HG03439 (cell line): ENCODE results near the gene PRR12.
A peak's percentile ranks its signal among the peaks of the same experiment; 100 is the strongest.
"Not testable (repeated sequence)": the region's sequence is repeated elsewhere in the genome, so short reads cannot be mapped to it uniquely, and the experiment has no call there.

Experiments used
- ATAC-seq: cut with Tn5 transposase; IDR thresholded peaks from one replicate; pipeline ENCODE4 v1.9.1; 2021; ENCODE audit warnings: mild to moderate bottlenecking, moderate library complexity; ENCODE audit not compliant: unreplicated experiment

Gene PRR12

GRCh38 chr19:49614096-49614833 lies 23.3 kb downstream of the PRR12 start:
- ATAC-seq: no peak

GRCh38 chr19:49615861-49616260 lies 24.9 kb downstream of the PRR12 start:
- ATAC-seq: no peak

DNA sequence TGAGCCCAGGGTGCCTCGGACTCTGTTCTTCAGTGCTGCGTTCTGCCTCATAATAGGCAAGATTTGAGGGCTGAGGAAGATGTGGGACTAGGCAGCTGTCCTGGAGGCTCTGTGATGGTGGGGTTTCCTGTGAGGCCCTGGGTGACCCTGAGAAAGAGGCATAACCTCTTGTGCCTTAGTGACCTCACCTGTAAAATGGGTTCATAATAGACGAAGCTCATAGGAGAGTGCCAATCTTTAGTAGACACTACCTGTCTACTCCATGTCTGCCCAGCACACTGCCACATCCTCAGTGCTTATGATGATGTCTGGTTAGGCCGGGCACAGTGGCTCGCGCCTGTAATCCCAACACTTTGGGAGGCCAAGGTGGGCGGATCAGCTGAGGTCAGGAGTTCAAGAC lies 25.6 kb downstream of the PRR12 start:
- no peak for ATAC-seq

GRCh38 chr19:49616945-49617344 lies 26.0 kb downstream of the PRR12 start:
- no peak for ATAC-seq

DNA sequence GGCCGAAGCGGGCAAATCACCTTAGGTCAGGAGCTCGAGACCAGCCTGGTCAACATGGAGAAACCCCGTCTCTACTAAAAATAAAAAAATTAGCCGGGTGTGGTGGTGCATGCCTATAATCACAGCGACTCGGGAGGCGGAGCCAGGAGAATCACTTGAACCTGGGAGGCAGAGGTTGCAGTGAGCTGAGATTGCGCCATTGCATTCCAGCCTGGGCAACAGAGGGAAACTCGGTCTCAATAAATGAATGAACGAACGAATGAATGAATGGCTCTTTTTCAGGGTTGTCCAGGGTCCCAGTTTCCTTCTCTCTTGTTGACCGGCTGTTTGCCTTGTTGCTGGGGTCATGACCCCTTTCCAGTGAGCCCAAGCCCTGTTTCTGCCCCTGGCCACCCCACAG lies 26.9 kb downstream of the PRR12 start:
- ATAC-seq: not testable (repeated sequence)

DNA sequence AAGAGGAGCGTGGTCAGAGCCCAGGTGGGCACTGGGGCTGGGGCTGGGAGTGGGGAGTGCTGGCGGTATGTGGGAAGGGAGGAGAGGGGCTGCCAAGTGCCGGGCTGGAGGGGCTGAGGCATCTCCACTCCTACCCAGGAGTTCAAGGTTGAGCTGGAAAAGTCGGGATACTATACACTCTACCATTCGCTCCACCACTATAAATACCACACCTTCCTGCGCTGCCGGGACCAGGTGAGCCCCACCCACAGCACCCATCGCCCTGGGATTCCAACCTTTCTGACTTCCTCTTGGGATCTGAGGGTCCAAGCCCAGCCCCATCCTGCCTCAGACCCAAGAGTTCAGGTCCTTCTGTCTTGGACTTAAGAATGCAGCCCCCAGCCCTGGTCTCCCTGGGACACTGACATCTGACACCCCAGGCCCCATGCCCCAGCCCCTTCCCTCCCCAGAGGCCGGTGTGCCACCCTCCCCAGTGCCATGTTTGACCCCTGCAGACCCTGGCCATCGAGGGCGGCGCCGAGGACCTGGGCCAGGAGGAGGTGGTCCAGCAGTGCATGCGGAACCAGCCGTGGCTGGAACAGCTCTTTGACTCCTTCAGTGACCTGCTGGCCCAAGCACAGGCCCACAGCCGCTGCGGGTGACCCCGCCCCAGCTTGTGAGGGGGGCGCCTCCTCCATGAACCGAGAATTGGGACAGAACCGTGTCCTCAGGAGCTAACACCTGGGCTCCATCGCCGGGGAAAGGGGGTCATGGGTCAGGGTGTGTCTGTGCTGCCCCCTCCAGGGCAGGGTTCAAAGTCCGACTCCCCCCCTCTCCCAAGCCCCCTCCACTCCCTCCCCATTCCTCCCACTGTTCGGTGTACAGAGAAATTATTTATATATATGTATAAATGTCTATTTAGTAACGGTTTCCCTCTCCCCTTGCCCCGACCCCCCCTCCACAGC lies 34.3 kb downstream of the PRR12 start:
- no peak for ATAC-seq

- ATAC-seq: no peak
These were observed 35.2 kb downstream of the PRR12 start for GRCh38 chr19:49626226-49626625.

GRCh38 chr19:49629659-49630058 lies 38.7 kb downstream of the PRR12 start:
- ATAC-seq: no peak

DNA sequence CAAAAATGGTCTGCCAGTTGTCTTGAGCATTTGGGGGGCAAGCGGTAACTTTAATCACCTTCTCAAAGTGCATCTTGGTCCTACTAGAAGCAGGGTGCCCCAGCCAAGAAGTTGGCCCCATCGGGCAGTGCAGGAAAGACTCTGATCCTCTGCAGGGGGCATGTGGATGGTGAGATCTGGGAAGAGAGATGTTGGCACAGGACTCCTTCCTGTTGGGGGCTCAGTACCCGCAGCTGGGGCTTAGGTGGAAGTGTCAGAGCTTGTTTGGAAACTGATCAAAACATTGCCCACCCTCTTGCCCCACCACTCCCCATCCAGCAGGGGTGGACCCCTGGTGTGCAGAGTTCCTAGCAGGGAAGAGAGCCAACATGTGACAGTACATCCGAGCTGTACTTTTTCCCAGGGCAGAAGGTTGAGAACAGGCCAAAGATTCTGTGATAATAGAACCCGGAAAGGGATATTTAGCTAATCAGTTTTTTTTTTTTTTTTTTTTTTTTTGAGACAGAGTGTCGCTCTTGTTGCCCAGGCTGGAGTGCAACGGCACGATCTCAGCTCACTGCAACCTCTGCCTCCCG lies 40.1 kb downstream of the PRR12 start:
- no peak for ATAC-seq

GRCh38 chr19:49631610-49632192 lies 40.7 kb downstream of the PRR12 start:
- ATAC-seq: no peak

DNA sequence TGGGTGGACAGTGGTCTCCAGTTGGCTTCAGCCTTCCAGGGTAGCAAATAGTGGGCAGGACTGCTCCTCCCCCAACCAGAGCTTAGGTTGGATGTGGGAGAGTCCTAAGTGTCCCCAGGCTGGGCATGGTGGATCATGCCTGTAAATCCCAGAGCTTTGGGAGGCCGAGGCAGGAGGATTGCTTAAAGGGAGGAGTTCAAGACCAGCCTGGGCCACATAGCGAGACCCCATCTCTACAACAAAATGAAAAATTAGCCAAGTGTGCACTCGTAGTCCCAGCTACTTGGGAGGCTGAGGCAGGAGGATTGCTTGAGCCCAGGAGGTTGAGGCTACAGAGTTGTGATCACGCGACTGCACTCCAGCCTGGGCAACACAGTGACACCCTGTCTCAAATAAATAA lies 41.6 kb downstream of the PRR12 start:
- no peak for ATAC-seq

- not testable (repeated sequence) for ATAC-seq
These were observed 42.3 kb downstream of the PRR12 start for GRCh38 chr19:49633273-49633672.

GRCh38 chr19:49635530-49636232 lies 44.7 kb downstream of the PRR12 start:
- no peak for ATAC-seq

DNA sequence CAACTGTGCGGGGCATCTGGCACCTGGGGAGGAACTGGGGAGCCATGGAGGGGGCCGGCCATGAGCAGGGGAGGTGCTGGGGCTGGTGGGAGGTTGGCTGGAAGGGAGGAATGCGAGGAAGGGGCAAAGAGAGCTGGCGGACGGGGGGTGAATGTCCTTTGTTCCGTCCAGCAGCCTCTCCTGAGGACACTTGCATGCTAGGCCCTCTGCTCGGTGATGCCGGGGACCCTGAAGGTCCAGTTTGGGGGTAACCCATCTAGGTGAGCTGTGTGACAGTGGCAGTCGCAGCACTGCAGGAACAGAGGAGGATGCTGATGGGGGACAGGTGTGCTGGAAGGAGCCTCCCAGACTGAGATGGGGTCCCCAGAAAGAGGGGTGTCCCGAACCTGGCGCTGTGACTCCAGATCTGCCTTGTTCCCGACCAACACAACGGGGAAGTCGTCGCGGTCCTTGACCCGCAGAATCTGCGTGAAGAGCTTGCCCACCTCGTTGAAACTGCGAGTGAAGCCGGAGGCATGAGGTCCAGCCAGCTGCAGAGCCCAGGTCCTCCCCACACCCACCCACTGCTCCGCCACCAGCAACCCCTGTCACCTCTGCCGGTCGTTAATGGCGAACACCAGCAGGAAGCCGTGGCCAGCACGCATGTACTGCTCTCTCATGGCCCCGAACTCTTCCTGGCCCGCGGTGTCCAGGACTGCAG lies 45.4 kb downstream of the PRR12 start:
- no peak for ATAC-seq

GRCh38 chr19:49637821-49638738 lies 47.1 kb downstream of the PRR12 start:
- no peak for ATAC-seq

DNA sequence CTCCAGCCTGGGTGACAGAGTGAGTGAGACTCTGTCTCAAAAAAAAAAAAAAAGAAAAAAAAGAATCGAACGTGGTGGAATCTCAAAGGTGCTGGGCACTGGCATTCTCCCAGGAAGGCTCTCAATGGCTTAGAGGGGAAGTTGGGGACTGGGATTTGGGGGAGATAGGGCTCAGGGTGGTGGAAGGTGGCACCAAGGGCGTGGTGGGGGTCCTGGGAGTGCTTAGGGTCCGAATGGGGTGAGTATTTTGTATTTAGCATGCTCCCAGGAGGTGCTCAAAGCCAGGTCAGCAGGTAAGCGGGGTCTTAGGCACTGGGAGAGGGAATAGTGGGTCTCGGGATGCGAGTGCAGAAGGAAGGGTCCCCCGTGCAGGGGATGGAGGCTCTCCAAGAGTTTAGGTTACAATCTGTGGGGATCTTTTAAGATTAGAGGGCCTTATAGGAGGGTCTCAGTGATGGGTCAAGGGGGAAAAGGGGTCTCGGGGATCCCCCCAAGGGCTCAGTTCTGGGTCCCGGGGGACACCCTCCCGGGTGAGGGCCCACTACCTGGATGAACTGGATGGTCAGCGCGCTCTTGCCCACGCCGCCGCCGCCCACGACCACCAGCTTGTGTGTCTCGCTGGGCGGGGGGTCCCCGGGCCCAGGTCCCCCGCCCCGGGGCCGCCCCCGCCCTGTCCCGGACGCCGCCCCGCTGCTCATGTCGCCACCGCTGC lies 48.6 kb downstream of the PRR12 start:
- ATAC-seq: no peak

- peak; percentile 66 for ATAC-seq
These were observed 49.3 kb downstream of the PRR12 start, which contains the start of gene RRAS for GRCh38 chr19:49640113-49640898. Gene RRAS, minus strand, starts transcription at chr19:49640143. Its CDS starts 45 bp downstream, at chr19:49640098.
